ENCODE results near the gene UNC13C. TPM values are rescaled to one million over a fixed set of nuclear protein-coding genes. Genes with fewer than 3 reads are reported as not detected.

UNC13C gene
- total RNA-seq, 2 experiments from 2014 or later, result not detected

GRCh38 chr15:54504695-54505094 lies 526.5 kb downstream of the UNC13C start:
- BruUV-seq (replicated peaks), result no TSS peak
- no peaks in the 10 kb centered on the region for H3K4me1 ChIP-seq (ENCODE audit: insufficient read depth, low read length, poor library complexity, severe bottlenecking)
- no peaks in the 10 kb centered on the region for H3K9me2 ChIP-seq (ENCODE audit: insufficient read depth, low read length)
- H3K27ac ChIP-seq (ENCODE audit: low read depth, low read length, poor library complexity, severe bottlenecking), result no peak overlapping the region
- no peak for DNase-seq (ENCODE audit: low spot score)
- no peaks in the 10 kb centered on the region for H3K79me2 ChIP-seq (ENCODE audit: insufficient read depth, low read depth, low read length)
- no peak overlapping the region for H2AFZ ChIP-seq (ENCODE audit: low read length)
- no peak for TF ChIP-seq CTCF (conservative IDR thresholded peaks at IDR 0.05; ENCODE audit: low read length)
- no peak for TF ChIP-seq EZH2phosphoT487 (IDR thresholded peaks at IDR 0.05; ENCODE audit: borderline replicate concordance, low read depth, low read length)
- POLR2A ChIA-PET, result interaction anchor here (1.4 kb wide), 1 partner anchor 9 kb away, joined by 3 read pairs; no protein-coding TSS in a partner anchor
- H4K20me1 ChIP-seq (ENCODE audit: insufficient read depth, low read length), result no peaks in the 10 kb centered on the region
- intact Hi-C loops (cut with micrococcal nuclease; ENCODE audit: unreplicated experiment), result no loop called here
- CTCF ChIA-PET (ENCODE audit: unreplicated experiment), result no interaction called here
- no peaks in the 10 kb centered on the region for H3K36me3 ChIP-seq (ENCODE audit: insufficient read depth, low read length)
- no peaks in the 10 kb centered on the region for H3K9me3 ChIP-seq (ENCODE audit: low read length)
- H3K4me2 ChIP-seq (ENCODE audit: low read length), result no peak overlapping the region
- H3K4me3 ChIP-seq (ENCODE audit: low read depth, low read length, poor library complexity, severe bottlenecking), result no peak overlapping the region

GRCh38 chr15:54506977-54507524 lies 528.8 kb downstream of the UNC13C start:
- CTCF ChIA-PET (ENCODE audit: unreplicated experiment), result no interaction called here
- intact Hi-C loops (cut with micrococcal nuclease; ENCODE audit: unreplicated experiment), result no loop called here
- no peaks in the 10 kb centered on the region for H3K4me1 ChIP-seq (ENCODE audit: insufficient read depth, low read length, poor library complexity, severe bottlenecking)

More at GRCh38 chr15:54506977-54507524, 528.8 kb downstream of the UNC13C start:
- Histone ChIP-seq H3K9me3 (ENCODE audit: low read length) (no peaks in the 10 kb centered on the region), H3K4me3 (ENCODE audit: low read depth, low read length, poor library complexity, severe bottlenecking) (no peak overlapping the region), H3K9me2 (ENCODE audit: insufficient read depth, low read length) (no peaks in the 10 kb centered on the region), H2AFZ (ENCODE audit: low read length) (no peak overlapping the region), H3K4me2 (ENCODE audit: low read length) (no peak overlapping the region), H3K27ac (ENCODE audit: low read depth, low read length, poor library complexity, severe bottlenecking) (no peak overlapping the region), H3K36me3 (ENCODE audit: insufficient read depth, low read length) (no peaks in the 10 kb centered on the region), H3K79me2 (ENCODE audit: insufficient read depth, low read depth, low read length) (no peaks in the 10 kb centered on the region), H4K20me1 (ENCODE audit: insufficient read depth, low read length) (no peaks in the 10 kb centered on the region)
- no peak for TF ChIP-seq EZH2phosphoT487 (IDR thresholded peaks at IDR 0.05; ENCODE audit: borderline replicate concordance, low read depth, low read length)
- TF ChIP-seq CTCF (conservative IDR thresholded peaks at IDR 0.05; ENCODE audit: low read length), result no peak
- no TSS peak for BruUV-seq (replicated peaks)
- no peak for DNase-seq (ENCODE audit: low spot score)
- POLR2A ChIA-PET, result interaction anchor here (1.2 kb wide), 1 partner anchor 13 kb away, joined by 3 read pairs; no protein-coding TSS in a partner anchor

Data from OCI-LY7 (cell line).